ENCODE data around the gene TRPV6.

Gene TRPV6

DNA sequence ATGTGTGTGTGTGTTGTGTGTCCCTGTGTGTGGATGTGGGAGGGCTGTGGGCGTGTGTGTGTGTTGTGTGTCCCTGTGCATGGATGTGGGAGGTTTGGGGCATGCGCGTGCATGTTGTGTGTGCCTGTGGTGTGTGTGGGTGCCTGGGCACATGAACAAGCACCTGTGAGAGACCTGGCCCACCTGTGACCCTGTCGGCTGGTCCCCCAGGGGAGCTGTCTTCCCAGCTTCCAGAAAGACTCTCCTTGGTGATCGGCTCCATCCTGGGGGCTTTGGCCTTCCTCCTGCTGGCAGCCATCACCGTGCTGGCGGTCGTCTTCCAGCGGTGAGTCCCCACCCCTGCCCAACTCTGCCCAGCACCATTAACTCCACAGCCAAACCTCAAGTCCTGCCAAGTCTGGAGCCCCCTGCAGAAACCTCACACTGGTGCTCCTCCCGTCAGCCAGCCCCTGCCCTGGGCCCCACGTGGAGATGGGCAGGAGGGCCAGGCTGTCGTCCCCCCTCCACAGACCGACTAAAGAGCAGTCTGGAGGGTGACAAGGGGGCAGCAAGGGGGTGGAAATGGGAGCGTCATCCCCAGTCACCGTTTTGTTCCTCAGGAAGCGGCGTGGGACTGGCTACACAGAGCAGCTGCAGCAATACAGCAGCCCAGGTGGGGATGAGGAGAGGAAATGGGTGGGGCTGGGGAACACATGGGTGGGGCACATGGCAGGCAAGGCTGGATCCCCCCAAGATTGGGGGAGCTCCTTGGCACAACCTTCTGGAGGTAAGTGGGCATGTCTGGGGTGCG, 18.0 kb downstream of the TRPV6 start:
- DNase-seq: no peak

- no peak for DNase-seq
Measured at GRCh38 chr7:142867097-142867378, 18.5 kb downstream of the TRPV6 start.

GRCh38 chr7:142866361-142867096, 19.0 kb downstream of the TRPV6 start:
- DNase-seq: no peak

DNA sequence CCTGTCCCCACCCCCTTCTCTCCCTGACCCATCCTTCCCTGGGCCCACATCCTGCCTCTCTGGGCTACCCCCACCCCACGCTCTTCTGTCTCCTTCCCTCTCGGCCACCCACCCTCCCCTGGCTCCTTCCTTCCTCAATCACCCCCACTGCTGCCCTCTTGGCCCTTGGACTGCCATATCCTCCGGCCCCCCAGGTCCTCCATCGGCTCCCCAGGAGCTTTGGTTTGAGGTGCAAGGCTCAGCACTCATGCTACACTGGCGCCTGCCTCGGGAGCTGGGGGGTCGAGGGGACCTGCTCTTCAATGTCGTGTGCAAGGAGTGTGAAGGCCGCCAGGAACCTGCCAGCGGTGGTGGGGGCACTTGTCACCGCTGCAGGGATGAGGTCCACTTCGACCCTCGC, 19.8 kb downstream of the TRPV6 start:
- no peak for DNase-seq

GRCh38 chr7:142864980-142865747, 20.4 kb downstream of the TRPV6 start:
- no peak for DNase-seq

GRCh38 chr7:142863891-142864685, 21.5 kb downstream of the TRPV6 start:
- DNase-seq: no peak

DNA sequence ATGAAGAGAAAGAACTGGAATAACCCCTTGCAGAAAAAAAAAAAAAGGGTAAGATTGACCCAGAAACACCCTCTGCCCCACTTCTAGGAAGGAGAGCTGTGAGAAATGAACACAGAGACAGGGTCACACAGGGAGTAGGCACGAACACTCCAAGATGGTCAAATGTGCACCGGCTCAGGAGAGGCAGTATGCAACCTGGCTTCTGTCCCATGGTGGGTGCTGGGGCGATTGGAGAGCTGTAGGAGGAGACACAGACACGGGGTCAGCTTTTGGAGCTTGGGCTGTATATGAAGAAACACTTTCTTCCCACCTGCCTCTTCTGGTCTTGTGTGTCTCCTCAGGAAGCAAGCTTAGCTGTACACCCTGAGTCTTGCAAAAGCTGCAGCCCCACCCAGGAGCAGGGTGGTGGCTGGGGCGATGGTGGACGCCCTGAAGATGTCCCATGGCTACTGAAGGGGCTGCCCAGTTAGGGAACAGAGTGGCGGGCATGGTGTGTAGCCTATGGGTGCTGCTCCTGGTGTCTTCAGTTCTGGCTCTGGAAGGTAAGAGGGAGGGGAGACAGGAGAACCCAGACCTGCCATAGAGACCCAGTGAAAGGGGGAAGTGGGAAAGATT, 22.7 kb downstream of the TRPV6 start:
- DNase-seq: no peak

GRCh38 chr7:142862351-142862750, 23.2 kb downstream of the TRPV6 start:
- DNase-seq: no peak

- no peak for DNase-seq
Measured at GRCh38 chr7:142860968-142861367, 24.6 kb downstream of the TRPV6 start.

GRCh38 chr7:142859829-142860228, 25.7 kb downstream of the TRPV6 start:
- DNase-seq: no peak

DNA sequence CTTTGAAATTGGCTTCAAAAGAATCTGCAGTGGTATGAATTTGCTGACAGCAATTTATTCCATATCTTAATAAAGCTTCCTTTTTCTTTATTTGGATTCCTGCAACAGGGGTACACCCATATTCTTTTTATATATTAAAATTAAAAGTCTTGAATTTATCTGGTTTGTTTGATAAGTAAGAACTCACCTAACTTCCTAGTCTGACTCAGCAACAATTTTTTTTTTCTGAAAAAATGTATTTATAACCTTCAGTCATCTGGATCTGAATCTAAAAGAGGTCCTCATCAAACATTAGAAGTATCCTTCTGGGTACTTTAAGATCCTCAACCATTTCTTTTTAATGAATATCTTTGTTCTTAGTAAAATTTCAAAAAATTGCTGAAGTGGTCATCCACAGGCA, 26.1 kb downstream of the TRPV6 start:
- no peak for DNase-seq

DNA sequence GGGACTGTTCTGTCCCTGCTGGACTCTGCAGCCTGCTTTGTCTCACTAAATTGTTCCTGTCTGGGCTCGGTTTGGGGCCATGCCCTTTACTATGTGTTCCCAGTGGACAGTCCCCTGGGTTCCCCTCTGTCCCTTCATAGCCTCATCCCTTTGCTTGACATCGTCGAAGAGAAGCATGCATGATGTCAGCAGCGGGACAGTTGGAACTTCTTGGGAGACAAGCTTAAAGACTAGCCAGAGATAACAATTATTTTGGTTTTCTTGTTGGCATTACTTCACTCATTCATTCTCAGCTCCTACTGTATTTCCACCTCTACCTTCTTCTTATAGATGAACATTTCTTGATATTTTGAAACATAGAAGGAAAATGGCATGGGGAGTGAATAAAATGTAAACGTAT, 27.9 kb downstream of the TRPV6 start:
- no peak for DNase-seq

DNA sequence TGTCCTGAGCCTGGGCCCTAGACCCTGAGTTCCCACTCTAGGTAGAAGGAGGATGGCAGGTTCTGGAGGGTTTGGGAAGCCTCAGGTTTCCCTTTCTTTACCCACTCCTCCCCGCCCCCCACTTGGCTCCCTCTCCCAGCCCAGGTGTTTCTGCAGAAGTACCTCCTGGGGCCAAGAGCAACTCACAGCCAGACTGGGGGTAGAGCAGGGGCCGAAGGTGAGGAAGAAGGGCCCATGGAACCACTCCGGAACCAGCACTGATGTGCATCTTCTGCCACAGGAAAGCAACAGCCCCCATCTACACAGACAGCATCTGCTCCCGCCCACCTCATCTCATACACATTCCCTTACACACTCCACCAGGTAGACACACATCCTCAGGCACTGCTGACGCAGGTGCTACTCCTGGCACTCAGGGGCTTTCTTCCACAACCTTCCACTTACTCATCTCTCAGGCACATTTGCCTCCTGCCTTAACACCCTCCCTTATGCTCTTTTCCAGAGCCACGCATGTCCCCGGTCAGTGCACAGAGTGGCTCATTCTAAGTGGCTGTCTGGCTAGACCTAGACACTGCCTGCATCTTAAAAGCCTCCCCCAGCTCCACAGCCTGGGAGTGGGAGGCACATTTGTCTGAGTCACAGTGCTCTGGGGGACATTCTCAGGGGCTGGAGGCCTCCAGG, 28.8 kb downstream of the TRPV6 start:
- no peak for DNase-seq

DNA sequence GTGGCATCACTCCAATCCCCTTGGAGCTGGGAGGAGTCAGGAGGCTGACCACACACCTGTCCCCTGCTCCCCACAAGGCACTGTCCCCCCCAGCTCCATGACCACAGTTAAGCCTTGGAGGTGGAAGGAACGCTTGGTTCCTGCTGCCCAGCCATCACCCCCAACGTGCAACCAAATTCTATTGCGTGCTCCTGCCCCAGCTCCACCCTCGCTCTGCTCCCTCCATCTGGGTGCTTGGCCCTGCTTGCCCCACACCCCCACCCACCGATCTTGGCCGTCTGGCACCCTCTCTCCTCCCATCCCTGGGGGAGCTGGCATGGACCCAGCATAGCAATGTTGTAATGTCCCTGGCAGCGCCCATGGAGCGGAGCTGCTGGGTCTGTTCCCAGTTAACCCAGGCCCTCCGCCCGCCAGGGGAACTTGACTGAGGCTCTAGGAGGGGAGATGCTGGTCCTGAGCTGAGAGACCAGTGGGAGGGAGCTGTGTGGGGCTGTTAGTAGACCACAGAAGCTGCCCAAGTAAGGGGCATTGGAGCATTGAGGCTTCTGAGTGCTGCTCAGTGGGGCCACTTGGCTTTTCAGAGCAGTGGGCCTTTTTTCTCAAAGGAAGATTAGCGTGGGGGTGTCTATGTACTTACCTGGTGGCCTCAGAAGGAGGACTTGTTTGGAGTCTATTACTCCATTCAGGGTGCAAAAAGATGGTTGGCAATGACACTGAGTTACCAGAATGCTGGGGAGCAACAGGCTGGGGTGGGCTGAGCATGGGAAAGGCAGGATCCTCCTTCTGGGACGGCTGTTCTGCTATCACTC, 29.6 kb downstream of the TRPV6 start:
- DNase-seq: no peak

GRCh38 chr7:142855114-142855743, 30.3 kb downstream of the TRPV6 start:
- DNase-seq: no peak

GRCh38 chr7:142854372-142855113, 31.0 kb downstream of the TRPV6 start, which contains the start of gene EPHB6:
EPHB6 (plus strand) TSS chr7:142855076; CDS start chr7:142863228, 8,152 bp downstream.
- no peak for DNase-seq

DNA sequence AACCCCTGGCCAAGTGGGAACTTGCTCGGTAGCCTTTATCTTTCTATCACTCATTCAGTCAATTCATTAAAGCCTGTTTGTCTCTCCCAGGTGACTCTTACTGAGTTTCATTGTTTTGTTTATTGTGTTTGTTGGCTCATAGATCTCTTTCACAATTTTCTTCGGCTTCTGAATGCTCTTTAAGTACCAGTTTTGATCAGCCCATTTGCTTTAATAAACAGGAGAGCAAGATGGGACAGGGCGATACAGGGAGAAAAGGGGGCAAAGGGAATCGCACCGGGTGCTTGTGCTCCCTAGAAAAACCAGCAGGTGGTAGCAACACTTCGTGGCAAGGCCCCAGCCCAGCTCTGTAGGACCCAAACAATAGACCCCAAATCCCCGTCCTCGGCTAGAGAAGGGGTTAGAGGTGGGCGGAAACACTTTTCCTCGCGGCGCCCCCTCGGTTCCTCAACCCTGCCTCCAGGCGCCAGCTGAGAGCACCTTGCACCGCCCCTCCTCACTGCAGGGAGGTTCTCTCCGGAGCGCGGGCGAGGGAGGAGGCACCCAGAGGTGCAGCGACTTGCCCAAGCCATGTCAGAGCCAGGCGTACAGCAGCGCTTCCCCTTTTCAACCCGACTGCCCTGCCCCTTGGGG, 31.7 kb downstream of the TRPV6 start:
- DNase-seq: no peak

DNA sequence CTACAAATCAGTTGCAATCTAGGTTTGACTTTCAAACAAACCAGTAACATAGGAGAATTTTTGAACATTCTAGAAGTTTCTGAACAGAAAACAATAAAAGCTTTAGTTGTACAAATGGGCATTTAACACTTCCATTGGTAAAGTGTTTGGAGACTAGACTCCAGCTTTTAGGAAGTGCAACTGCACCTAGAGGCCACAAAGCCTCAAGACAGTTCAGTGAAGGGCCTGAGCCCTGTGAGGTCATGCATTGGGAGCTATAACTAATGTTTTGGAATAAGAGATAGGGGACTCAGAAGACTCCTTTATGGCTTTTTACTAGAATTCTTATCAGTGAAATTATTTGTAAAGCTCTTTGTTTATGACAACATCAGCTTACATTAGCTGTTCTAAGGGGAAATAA, 33.6 kb downstream of the TRPV6 start:
- DNase-seq: no peak

- no peak for DNase-seq
Measured at GRCh38 chr7:142851269-142851668, 34.3 kb downstream of the TRPV6 start.
